GM12872 (cell line): Measurements from ENCODE around the gene CLDN8.

Source experiments
- CTCF ChIP-seq: IDR thresholded peaks from 3 replicates; pipeline ENCODE4 v1.5.1; 2011; ENCODE audit warnings: low read depth, mild to moderate bottlenecking, low read length, moderate library complexity; ENCODE audit not compliant: insufficient read depth

Gene CLDN8

GRCh38 chr21:30232011-30232410 is 16.1 kb upstream of the CLDN8 start:
- no peak for TF ChIP-seq CTCF

- no peak for TF ChIP-seq CTCF
Measured at GRCh38 chr21:30227633-30228404, 11.9 kb upstream of the CLDN8 start.

GRCh38 chr21:30227128-30227527 is 11.2 kb upstream of the CLDN8 start:
- TF ChIP-seq CTCF, result no peak

- TF ChIP-seq CTCF, result no peak
Measured at GRCh38 chr21:30223596-30223995, 7.7 kb upstream of the CLDN8 start.

GRCh38 chr21:30222724-30223123 is 6.8 kb upstream of the CLDN8 start:
- no peak for TF ChIP-seq CTCF

- TF ChIP-seq CTCF, result no peak
Measured at GRCh38 chr21:30211071-30211470, 4.8 kb downstream of the CLDN8 start.

- TF ChIP-seq CTCF, result no peak
Measured at GRCh38 chr21:30209601-30210000, 6.3 kb downstream of the CLDN8 start.
